Endothelial cell of umbilical vein (primary cell): ENCODE data around the gene NTN4. TPM values are rescaled to one million over a fixed set of nuclear protein-coding genes. Genes with fewer than 3 reads are reported as not detected.
A peak's percentile ranks its signal among the peaks of the same experiment; 100 is the strongest.

Experiments used
- BruUV-seq: library from RNA; stranded (reverse); fragments of 400-500 nt; replicated peaks from 2 replicates; lab custom pipeline; 2021; lab: Mats Ljungman, UMichigan
- CTCF ChIA-PET: fragments of 300-600, 350-600 bp; sonication (Branson Sonifier 250); formaldehyde crosslinking; loops from one replicate; lab custom pipeline; 2021; ENCODE audit warnings: antibody characterized with exemption, inconsistent platforms; lab: Charles Lee
- POLR2A ChIA-PET: fragments of 300-600, 350-600 bp; sonication (Branson Sonifier 250); formaldehyde crosslinking; loops from one replicate; lab custom pipeline; 2021; ENCODE audit warnings: antibody characterized with exemption, inconsistent platforms; lab: Charles Lee
- DNase-seq: peaks from one replicate; pipeline ENCODE4 v3.0.0-alpha.2; 2011; ENCODE audit warnings: low read depth, low spot score
- FAIRE-seq: peaks from 2 replicates; lab custom pipeline; 2011; peaks lifted over from hg19 to GRCh38; lab: Jason Lieb, UNC
- H2AFZ ChIP-seq: 2 replicates; pipeline ENCODE4 v1.6.0; 2012; ENCODE audit warnings: low read depth, low read length, control low read depth, inconsistent platforms
- H3K27ac ChIP-seq: 2 replicates; pipeline ENCODE4 v1.5.1; 2011; ENCODE audit warnings: low read depth, mild to moderate bottlenecking, control low read depth, low read length, moderate library complexity; ENCODE audit not compliant: insufficient read depth
- H3K27me3 ChIP-seq, 2 experiments: 2 replicates each; pipeline versions ENCODE4 v1.6.0 to v1.6.1; 2011; ENCODE audit warnings: low read length in 2 of 2, mixed read lengths in 1 of 2; ENCODE audit not compliant: control insufficient read depth in 2 of 2, insufficient read depth in 2 of 2
- H3K36me3 ChIP-seq, 2 experiments: 2 replicates in 1 of 2; 3 replicates in 1 of 2; pipeline ENCODE4 v1.5.1; 2011; ENCODE audit warnings: low read length in 2 of 2, mild to moderate bottlenecking in 1 of 2, moderate library complexity in 1 of 2; ENCODE audit not compliant: control insufficient read depth in 2 of 2, insufficient read depth in 2 of 2; ENCODE audit errors: extremely low read depth in 1 of 2
- H3K4me1 ChIP-seq: 3 replicates; pipeline ENCODE4 v1.5.1; 2011; ENCODE audit warnings: mild to moderate bottlenecking, low read length; ENCODE audit not compliant: control insufficient read depth, insufficient read depth; ENCODE audit errors: extremely low read depth
- H3K4me2 ChIP-seq: 2 replicates; pipeline ENCODE4 v1.6.1; 2011; ENCODE audit warnings: low read length, control low read depth, mixed read lengths; ENCODE audit not compliant: insufficient read depth
- H3K4me3 ChIP-seq, 3 experiments: fragments of 200-600 bp in 1 of 3; sonication (generic), shearing (Covaris generic) in 1 of 3; replicated peaks in 1 of 3; 2 replicates each; pipeline ENCODE4 v1.5.1; 2011 to 2016; ENCODE audit warnings: control low read depth in 3 of 3, low read length in 3 of 3, mild to moderate bottlenecking in 2 of 3, inconsistent platforms in 1 of 3, low read depth in 1 of 3, moderate library complexity in 1 of 3; ENCODE audit not compliant: insufficient read depth in 1 of 3
- H3K79me2 ChIP-seq: 2 replicates; pipeline ENCODE4 v1.6.0; 2012; ENCODE audit warnings: low read length, inconsistent platforms; ENCODE audit not compliant: control insufficient read depth, insufficient read depth
- H3K9ac ChIP-seq: replicated peaks from 2 replicates; pipeline ENCODE3; 2011; ENCODE audit warnings: low read length, control low read depth; ENCODE audit not compliant: insufficient read depth; ENCODE audit errors: extremely low read depth
- H3K9me1 ChIP-seq: replicated peaks from 3 replicates; pipeline ENCODE4 v1.6.0; 2011; ENCODE audit warnings: mild to moderate bottlenecking, low read length; ENCODE audit not compliant: control insufficient read depth, insufficient read depth; ENCODE audit errors: extremely low read depth
- H3K9me3 ChIP-seq: replicated peaks from 2 replicates; pipeline ENCODE4 v1.5.1; 2012; ENCODE audit warnings: low read length, inconsistent platforms; ENCODE audit not compliant: control insufficient read depth, insufficient read depth
- H4K20me1 ChIP-seq: replicated peaks from 2 replicates; pipeline ENCODE3; 2011; ENCODE audit warnings: mild to moderate bottlenecking, low read length; ENCODE audit not compliant: control insufficient read depth, insufficient read depth; ENCODE audit errors: extremely low read depth
- EZH2 ChIP-seq: IDR thresholded peaks from 2 replicates; pipeline ENCODE4 v1.6.1; 2012; ENCODE audit warnings: borderline replicate concordance, low read depth, mild to moderate bottlenecking, moderate library complexity, low read length, inconsistent platforms; ENCODE audit not compliant: severe bottlenecking
- FOS ChIP-seq: IDR thresholded peaks from 2 replicates; pipeline ENCODE4 v1.6.1; 2011; ENCODE audit warnings: mild to moderate bottlenecking, low read length, moderate library complexity, borderline replicate concordance; ENCODE audit not compliant: insufficient read depth
- GATA2 ChIP-seq: IDR thresholded peaks from 2 replicates; pipeline ENCODE4 v1.7.0; 2011; ENCODE audit warnings: low read depth, mild to moderate bottlenecking, moderate library complexity, mixed read lengths, low read length; ENCODE audit not compliant: insufficient read length, insufficient read depth
- JUN ChIP-seq: IDR thresholded peaks from 2 replicates; pipeline ENCODE4 v1.6.1; 2011; ENCODE audit warnings: borderline replicate concordance, low read depth; ENCODE audit not compliant: insufficient read length, insufficient read depth
- MAX ChIP-seq: IDR thresholded peaks from 2 replicates; pipeline ENCODE4 v1.6.1; 2011; ENCODE audit not compliant: insufficient read depth, insufficient read length
- MYC ChIP-seq: IDR thresholded peaks from one replicate; pipeline ENCODE4 v1.6.1; 2011; ENCODE audit warnings: mild to moderate bottlenecking, low read depth, low read length
- POLR2A ChIP-seq: IDR thresholded peaks from 2 replicates; pipeline ENCODE4 v1.6.1; 2012; ENCODE audit warnings: low read depth, mild to moderate bottlenecking, control low read depth, low read length
- POLR2AphosphoS5 ChIP-seq: IDR thresholded peaks from 2 replicates; pipeline ENCODE4 v1.6.1; 2012; ENCODE audit warnings: low read depth, mild to moderate bottlenecking, control low read depth, low read length, moderate library complexity; ENCODE audit not compliant: insufficient read depth
- dilution Hi-C: fragments of 300-500 bp; cut with MboI; formaldehyde crosslinking; loops from one replicate; pipeline ENCODE4 v1.15.0; 2019; ENCODE audit warnings: low sequenced_read_pairs; ENCODE audit not compliant: extremely low pct_ligation_motif_present
- intact Hi-C: fragments of 100-400 bp; cut with micrococcal nuclease; formaldehyde crosslinking; loops from one replicate; pipeline ENCODE4 v1.10.0; 2022
- polyA plus RNA-seq, 4 experiments: library from polyadenylated mRNA; depleted of rRNA in 3 of 4; stranded (reverse) in 3 of 4; unstranded in 1 of 4; fragments of >200 nt; gene quantifications; 2 replicates each; pipeline versions ENCODE4 v1.2.1 to v1.2.3, GENCODE V29; 2011 to 2012; ENCODE audit warnings: missing spikeins in 1 of 4
- total RNA-seq: library from RNA; stranded (reverse); gene quantifications from 2 replicates; pipeline ENCODE4 v1.2.3, GENCODE V29; 2021
- TF ChIP-seq, protein P1 (sequence below), 2 donors: IDR thresholded peaks; 1 replicate in 1 of 2; 2 replicates in 1 of 2; pipeline ENCODE4 v1.5.1; 2011; ENCODE audit warnings: low read length in 2 of 2, mild to moderate bottlenecking in 2 of 2, moderate library complexity in 2 of 2, control low read depth in 1 of 2, inconsistent platforms in 1 of 2, low read depth in 1 of 2; ENCODE audit not compliant: insufficient read depth in 1 of 2; ENCODE audit errors: extremely low read depth in 1 of 2

The NTN4 gene
- total and polyA plus RNA-seq, 2 donors (not counting 3 experiments of a cell fraction or from before 2014, with no cell fraction given) = 120 to 317 TPM

- CTCF ChIA-PET = interaction anchor here (1.0 to 2.4 kb wide), 4 partner anchors 12 to 231 kb away, joined by 3 to 17 read pairs (median 3); no protein-coding TSS in a partner anchor
- H3K36me3 ChIP-seq = no peaks in the 10 kb centered on the region
- H4K20me1 ChIP-seq = no peaks in the 10 kb centered on the region
- H3K27ac ChIP-seq = peak overlapping the region; percentile 74
- no peaks in the 10 kb centered on the region for H3K9me3 ChIP-seq
- H3K27me3 ChIP-seq = no peaks in the 10 kb centered on the region
- H3K9me1 ChIP-seq = no peaks in the 10 kb centered on the region
- POLR2A ChIA-PET = no interaction called here
- no peak overlapping the region for H3K4me2 ChIP-seq
- no peaks in the 10 kb centered on the region for H3K79me2 ChIP-seq
- dilution Hi-C loops = no loop called here
- no peak overlapping the region for H3K4me3 ChIP-seq
- DNase-seq (peak; percentile 85), FAIRE-seq (peak; percentile 72)
- intact Hi-C loops = no loop called here
- H3K4me1 ChIP-seq = peaks cover 40% of the 10 kb centered on the region
- H2AFZ ChIP-seq = peak overlapping the region; percentile 59
- TF ChIP-seq, protein P1, sequence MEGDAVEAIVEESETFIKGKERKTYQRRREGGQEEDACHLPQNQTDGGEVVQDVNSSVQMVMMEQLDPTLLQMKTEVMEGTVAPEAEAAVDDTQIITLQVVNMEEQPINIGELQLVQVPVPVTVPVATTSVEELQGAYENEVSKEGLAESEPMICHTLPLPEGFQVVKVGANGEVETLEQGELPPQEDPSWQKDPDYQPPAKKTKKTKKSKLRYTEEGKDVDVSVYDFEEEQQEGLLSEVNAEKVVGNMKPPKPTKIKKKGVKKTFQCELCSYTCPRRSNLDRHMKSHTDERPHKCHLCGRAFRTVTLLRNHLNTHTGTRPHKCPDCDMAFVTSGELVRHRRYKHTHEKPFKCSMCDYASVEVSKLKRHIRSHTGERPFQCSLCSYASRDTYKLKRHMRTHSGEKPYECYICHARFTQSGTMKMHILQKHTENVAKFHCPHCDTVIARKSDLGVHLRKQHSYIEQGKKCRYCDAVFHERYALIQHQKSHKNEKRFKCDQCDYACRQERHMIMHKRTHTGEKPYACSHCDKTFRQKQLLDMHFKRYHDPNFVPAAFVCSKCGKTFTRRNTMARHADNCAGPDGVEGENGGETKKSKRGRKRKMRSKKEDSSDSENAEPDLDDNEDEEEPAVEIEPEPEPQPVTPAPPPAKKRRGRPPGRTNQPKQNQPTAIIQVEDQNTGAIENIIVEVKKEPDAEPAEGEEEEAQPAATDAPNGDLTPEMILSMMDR (IDR thresholded peaks at IDR 0.05; ENCODE audit: extremely low read depth in 1 of 2, insufficient read depth in 1 of 2, low read depth in 1 of 2, low read length in 2 of 2) = no peak
- TF ChIP-seq MYC (no peak), GATA2 (peak; percentile 70), MAX (no peak), POLR2AphosphoS5 (peak; percentile 60), FOS (peak; percentile 76), EZH2 (no peak), JUN (peak; percentile 56), POLR2A (no peak)
- TSS peak; percentile 73 for BruUV-seq
- peak overlapping the region; percentile 31 for H3K9ac ChIP-seq
These were observed 15.5 kb upstream of the NTN4 start for GRCh38 chr12:95805864-95806671.
